Measurements from ENCODE around the gene CDK11B.
"Not testable (repeated sequence)": the region's sequence is repeated elsewhere in the genome, so short reads cannot be mapped to it uniquely, and the experiment has no call there.

The CDK11B gene

DNA sequence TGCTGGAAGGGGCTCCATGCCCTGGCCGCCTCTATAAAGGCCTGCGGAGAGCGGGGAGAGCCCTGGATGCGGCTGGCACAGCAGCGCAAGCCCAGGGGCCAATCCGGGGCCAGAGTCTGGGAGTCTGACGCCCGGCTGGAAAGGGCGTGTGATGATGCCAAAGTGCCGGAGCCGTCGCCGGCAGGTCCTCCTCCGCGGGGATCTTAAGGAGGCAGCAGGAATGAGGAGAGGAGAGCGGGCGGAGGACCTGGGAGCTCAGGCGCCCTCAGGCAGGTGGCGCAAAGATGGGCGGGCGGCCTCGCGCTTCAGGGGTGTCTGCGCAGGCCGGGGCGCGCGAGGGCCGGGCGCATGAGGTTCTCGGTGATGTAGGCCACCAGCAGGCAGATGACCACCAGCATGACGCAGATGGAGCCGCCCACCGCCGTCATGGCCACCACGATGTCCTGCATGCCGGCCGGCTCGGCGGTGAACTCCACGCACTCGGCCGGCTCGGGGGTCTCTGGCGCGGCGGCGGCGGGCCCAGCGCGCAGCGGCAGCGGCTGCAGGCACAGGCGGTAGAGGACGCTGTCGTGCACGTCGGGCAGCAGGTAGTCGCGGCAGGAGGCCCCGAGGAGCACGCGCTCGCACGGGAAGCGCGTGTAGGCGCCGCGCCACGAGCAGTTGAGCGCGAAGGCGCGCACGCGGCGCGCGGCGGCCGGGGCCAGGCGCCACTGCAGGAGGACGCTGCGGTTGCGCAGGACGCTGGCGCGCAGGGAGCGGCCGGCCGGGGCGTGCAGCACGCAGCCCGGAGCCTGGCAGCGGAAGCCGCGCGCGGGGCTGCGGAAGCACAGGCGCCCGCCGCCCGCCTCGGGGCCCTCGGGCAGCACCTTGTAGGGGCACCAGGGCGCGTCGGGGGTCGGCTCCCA is 59.5 kb downstream of the CDK11B start:
- DNase-seq (ENCODE audit: low spot score), result peak; percentile 64

DNA sequence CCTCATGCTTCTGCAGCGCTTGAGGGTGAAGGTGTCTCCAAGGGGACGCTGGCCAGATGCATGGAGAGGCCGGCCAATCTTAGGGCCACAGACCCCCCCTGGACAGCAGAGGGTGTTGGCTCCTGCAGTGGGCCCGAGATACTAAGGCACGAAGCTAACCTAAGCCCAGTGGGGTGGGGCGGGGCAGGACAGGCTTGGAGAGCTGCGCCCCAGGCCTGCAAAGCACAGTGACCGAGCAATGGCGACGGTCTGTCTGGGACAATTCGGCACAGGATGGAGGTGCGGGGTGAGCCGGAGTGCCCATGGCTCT is 60.1 kb downstream of the CDK11B start:
- DNase-seq (ENCODE audit: low spot score), result no peak

DNA sequence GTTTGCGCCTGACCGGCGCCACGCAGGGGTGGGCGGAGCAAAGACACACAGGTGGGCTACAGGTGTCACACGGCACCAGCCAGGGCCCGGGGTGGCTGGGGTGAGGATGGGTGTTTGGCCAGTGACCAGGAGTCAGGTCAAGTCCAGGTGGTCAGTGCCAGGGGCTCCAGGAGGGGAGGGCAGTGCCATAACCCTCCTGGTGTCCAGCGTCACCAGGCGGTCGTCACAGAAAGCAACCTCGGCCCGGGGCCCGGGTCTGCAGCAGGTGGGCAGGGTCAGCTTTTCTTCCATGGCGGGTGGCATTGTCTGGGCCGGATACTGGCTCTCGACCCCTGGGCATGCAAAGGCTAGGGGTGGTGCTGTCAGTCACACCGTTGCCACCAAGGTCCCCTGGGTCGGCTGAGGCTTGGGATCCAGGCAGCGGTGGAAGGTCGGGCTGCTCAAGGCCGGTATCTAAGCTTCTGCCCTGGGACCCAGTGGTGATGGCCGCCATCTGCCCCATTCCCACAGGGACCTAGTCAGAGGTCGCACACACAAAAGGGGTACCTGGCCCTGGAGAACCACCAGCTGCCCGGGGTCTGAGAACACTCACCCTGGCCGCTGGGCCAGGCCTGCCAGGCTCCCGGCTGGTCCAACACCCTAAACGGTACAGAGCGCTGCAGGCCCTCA is 60.6 kb downstream of the CDK11B start:
- DNase-seq (ENCODE audit: low spot score), result no peak

DNA sequence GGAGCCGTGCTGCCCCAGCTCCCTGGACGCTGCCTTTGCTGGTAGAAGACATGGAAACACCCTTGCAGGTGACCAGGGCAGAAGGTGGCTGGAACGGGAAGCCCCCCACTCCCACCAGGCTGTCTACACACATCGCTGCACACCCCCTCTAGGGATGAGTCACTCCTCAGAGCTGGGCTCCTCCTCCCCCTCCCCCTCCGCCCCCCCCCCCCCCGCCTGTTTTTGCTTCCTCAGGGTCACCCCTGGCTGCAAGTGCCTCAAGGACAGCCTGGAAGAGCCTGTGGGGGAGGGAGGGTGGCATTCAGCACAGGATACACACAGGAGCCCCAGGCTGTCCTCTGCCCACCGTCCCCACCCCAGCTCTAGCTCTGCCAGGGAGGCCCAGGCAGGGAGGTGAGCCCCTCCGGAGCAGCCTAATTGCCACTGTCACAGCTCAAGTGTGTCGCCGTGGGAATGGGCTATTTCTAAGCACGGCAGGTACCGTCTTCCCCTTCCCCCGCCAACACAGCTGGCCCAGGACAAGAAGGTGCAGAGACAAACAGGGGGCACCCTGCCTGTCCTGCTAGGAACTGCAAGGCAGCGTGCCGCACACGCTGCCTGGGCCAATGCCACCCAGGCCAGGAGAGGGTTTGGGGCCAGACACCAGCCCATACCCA is 61.4 kb downstream of the CDK11B start:
- peak; percentile 76 for DNase-seq (ENCODE audit: low spot score)

DNA sequence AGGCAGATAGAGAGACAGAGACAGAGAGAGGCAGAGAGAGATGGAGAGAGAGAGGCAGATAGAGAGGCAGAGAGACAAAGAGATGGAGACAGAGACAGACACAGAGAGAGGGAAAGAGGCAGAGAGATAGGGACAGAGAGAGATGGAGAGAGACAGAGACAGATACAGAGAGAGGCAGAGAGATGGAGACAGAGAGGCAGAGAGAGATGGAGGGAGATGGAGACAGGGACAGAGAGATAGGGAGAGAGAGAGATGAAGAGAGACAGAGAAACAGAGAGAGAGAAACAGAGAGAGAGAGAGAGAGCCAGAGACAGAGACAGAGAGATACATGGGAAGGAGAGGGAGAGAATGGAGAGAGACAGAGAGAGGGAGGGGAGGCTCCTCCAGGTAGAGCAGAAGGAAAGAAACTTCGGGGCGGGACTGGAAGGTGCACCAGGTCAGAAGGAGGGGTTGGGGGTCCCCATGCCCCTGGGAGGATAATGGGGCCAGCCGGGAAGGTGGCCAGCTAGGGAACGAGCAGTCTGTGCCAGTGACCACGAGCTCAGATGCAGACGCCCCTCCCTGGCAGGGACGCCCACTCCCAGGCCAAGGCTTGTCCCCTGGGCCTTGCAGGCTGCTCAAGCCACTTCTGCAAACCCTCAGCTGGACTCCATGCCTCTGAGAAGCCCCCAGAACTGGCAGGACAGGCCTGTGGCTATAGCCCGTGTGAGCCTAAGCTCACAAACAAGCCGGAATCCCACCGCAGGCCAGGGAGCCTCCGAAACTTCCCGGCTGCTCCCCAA is 62.1 kb downstream of the CDK11B start:
- DNase-seq (ENCODE audit: low spot score), result no peak

DNA sequence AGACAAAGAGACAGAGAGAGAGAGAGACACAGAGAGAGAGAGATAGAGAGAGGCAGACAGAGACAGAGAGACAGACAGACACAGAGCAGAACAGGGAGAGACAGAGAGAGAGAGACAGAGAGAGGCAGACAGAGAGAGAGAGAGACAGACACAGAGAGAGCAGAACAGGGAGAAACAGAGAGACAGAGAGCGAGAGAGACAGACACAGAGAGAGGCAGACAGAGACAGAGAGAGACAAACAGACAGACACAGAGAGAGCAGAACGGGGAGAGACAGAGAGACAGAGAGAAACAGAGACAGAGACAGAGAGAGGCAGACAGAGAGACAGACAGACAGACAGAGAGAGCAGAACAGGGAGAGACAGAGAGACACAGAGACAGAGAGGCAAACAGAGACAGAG is 63.5 kb downstream of the CDK11B start:
- DNase-seq (ENCODE audit: low spot score), result not testable (repeated sequence)

DNA sequence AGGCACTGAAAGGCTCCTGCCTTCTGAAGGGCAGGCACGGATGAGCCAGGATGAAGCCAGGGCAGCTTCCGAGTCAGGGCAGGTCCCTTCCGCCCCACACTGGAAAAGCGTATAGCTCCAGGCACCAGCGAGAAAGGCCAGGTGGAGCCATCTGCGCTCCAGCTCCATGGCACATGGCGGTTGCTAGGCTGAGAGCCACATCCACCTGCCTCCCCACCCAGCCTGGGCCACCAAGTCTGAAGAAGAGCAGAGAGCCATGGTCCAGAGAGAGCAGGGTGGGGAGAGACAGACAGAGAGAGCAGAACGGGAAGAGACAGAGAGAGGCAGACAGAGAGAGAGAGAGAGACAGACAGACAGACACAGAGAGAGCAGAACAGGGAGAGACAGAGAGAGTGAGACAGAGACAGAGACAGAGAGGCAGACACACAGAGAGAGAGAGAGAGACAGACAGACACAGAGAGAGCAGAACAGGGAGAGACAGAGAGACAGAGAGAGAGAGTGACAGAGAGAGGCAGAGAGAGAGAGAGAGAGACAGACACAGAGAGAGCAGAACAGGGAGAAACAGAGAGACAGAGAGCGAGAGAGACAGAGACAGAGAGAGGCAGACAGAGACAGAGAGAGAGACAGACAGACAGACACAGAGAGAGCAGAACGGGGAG is 64.1 kb downstream of the CDK11B start:
- no peak for DNase-seq (ENCODE audit: low spot score)

DNA sequence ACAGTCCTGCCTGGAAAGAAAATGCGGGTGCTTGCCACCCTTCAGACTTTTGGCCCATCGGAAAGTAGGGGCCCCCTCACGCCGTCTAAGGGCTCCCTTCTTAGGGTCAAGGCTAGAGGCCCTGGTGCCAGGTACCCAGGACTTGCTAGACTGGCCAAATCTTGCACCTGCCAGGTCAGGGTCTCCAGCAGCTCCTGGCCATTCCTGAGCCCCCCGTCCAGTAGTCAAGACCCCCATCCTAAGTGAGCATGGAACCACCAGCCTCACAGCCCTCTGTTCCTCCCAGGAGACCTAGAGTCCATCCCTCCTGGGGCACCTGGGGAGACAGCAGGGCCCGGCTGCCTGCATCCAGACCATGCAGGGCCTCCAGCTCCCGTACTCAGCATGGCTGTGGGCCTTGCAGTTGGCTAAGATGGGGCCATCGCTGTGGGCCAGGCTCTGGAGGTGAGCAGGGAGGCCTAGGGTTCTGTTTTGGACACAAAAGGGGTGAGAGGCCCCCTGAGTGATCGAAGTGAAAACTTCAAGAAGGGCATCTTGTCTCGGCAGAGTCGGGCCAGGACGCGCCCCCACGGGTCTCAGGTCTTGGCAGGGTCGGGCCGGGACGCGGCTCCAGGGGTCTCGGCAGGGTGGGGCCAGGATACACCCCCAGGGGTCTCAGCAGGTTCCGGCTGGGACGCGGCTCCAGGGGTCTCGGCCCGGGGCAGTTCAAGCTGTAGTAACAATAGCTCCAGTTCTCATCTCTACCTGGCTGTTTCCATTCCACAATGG is 64.8 kb downstream of the CDK11B start:
- no peak for DNase-seq (ENCODE audit: low spot score)

DNA sequence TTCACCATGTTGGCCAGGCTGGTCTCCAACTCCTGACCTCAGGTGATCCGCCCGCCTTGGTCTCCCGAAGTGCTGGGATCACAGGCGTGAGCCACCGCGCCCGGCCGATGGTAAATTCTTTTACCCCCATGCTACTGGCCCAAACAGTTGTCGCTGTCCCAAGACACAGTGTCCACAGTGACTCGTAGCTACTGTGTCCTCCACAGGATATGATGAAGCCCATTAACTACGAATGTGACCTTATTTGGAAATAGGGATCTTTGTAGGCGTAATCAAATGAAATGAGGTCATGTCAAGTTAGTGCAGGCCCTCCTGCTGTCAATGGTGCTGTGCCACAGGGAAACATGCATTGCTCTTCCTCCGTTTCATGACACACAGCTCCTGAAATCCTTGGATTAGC is 67.4 kb downstream of the CDK11B start:
- no peak for DNase-seq (ENCODE audit: low spot score)
